GM13977 (cell line): ENCODE data around the gene EIF4B.
A peak's percentile ranks its signal among the peaks of the same experiment; 100 is the strongest.

Experiments
- DNase-seq: peaks from one replicate; pipeline ENCODE4 v3.0.0; 2012; ENCODE audit warnings: low spot score
- CTCF ChIP-seq: IDR thresholded peaks from 2 replicates; pipeline ENCODE4 v1.5.1; 2012; ENCODE audit warnings: mild to moderate bottlenecking, control low read depth; ENCODE audit not compliant: insufficient read depth; ENCODE audit errors: extremely low read depth, missing control alignments
- in situ Hi-C: fragments of 300-500 bp; cut with MboI; formaldehyde crosslinking; loops from one replicate; pipeline ENCODE4 v1.12.0; 2022; ENCODE audit warnings: low sequenced_read_pairs, low pct_unique_long_range_greater_than_20kb, mixed read lengths, inconsistent platforms; ENCODE audit not compliant: unreplicated experiment

Gene EIF4B

DNA sequence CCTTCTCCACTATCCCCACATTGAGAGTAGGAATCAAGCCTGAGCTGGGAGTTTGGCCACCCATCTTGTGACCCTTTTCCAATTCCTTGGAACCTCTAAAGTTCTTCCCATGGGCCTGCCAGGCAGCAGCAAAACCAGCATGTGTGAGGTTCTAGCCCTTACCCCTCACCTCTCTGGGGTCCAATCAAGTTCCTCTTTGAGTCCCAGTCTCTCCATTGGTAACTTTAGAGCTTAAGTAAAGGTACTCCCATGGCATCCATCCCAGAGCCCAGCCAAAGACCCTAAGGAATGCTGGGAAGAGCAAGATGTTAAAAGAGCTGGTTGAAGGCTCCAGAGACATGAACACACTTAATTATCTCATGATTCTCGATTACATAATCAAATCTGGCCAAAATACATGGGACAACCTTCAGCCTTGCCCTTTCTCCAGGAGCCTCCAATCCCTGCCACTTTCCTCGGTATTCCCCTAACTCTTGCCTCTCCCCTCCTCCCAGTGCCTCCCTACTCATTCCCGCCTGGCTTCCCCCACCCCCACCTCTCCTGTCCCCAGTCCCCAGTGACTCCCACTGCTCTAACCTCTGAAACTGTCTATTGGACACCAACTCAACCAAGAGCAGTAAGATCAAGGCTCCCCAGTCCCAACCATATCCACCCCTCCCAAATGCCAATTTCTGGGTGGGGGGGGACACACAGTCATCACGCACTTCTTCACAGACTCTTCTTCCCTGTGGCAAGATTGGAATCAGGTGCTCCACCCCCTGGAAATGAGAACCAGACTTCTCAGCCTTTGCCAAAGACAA, 38.8 kb downstream of the EIF4B start:
- no peak for TF ChIP-seq CTCF
- in situ Hi-C loops: no loop called here
- peak; percentile 10 for DNase-seq

- in situ Hi-C loops: no loop called here
- peak; percentile 13 for DNase-seq
- TF ChIP-seq CTCF: no peak
Measured at GRCh38 chr12:53045696-53046045, 39.4 kb downstream of the EIF4B start.

DNA sequence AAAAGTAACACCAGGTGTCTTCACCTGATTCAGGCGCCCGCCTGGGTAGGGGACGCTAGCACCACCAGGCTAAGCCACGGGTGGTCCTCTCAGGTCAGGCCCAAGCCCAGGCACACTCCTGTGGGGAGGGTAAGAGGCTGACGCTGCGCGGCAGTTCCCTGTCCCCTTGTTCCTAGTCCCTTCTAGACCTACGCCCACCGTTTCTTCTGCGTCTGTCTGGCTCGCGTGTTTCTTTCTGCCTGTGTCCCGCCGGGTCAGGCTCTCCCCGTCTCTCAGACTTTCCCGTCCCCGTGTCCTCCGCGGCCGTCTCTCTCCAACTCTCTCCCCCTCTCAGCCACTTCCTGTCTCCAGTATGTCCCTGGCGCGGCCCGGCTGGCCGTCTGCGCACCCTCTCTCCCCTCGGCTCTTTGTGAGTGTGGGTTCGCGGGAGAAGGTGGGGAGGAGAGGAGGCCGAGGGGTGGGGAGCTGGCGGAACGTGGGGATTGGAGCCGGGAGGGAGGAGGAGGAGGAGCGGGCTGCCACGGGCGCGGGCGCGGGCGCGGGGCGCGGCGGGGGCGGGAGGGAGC, 40.5 kb downstream of the EIF4B start:
- in situ Hi-C loops: no loop called here
- no peak for TF ChIP-seq CTCF
- DNase-seq: no peak

DNA sequence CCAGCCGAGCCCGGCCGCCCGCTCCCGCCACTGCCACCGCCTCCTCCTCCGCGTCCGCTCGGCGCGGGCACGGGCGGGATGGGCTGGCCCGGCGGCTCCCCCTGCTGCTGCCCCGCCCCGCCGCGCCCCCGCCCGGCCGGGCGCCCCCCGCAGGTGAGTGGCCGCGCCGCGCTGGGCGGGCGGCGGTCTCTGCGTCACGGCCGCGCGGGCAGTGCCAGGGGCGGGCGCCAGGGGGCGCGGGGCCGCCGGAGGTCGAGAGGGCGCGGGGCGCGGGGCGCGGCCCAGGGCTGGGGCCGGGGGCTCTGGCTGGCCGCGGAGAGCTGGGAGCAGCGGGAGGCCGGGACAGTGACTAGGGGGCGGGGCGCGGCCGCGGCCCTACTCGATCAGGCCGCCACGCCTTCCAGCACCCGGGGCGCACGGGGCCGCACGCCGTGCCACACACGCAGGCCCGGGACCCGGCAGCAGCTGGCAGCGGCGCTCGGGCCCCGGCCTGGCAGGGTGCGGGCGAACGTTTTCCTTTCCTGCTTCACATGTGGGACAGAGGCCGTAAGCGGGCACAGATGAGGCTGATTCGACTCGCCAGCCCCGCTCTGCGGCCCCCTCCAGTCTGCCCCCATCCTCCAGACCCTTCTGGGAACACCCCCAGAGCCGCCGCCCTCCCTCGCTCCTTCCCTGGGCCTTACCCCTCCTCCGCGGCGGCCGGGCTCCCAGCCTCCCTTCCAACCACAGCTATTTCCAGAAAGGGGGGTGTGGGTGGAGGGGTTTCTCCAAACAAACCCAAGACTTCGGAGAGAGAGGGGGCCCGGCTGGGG, 41.2 kb downstream of the EIF4B start:
- TF ChIP-seq CTCF: peak; percentile 78
- in situ Hi-C loops: no loop called here
- peak; percentile 94 for DNase-seq

- no peak for DNase-seq
- in situ Hi-C loops: no loop called here
- no peak for TF ChIP-seq CTCF
Measured at GRCh38 chr12:53048033-53048779, 42.0 kb downstream of the EIF4B start.

GRCh38 chr12:53048780-53049401, 42.6 kb downstream of the EIF4B start:
- in situ Hi-C loops: no loop called here
- DNase-seq: no peak
- TF ChIP-seq CTCF: no peak
